ENCODE data around the gene GPD1L. TPM values are rescaled to one million over a fixed set of nuclear protein-coding genes. Genes with fewer than 3 reads are reported as not detected.
A peak's percentile ranks its signal among the peaks of the same experiment; 100 is the strongest.

GPD1L gene
- total and polyA plus RNA-seq, 2 of the 13 experiments (the other 11 are each of a cell fraction or from before 2014, with no cell fraction given), result 4.9 to 13.7 TPM

DNA sequence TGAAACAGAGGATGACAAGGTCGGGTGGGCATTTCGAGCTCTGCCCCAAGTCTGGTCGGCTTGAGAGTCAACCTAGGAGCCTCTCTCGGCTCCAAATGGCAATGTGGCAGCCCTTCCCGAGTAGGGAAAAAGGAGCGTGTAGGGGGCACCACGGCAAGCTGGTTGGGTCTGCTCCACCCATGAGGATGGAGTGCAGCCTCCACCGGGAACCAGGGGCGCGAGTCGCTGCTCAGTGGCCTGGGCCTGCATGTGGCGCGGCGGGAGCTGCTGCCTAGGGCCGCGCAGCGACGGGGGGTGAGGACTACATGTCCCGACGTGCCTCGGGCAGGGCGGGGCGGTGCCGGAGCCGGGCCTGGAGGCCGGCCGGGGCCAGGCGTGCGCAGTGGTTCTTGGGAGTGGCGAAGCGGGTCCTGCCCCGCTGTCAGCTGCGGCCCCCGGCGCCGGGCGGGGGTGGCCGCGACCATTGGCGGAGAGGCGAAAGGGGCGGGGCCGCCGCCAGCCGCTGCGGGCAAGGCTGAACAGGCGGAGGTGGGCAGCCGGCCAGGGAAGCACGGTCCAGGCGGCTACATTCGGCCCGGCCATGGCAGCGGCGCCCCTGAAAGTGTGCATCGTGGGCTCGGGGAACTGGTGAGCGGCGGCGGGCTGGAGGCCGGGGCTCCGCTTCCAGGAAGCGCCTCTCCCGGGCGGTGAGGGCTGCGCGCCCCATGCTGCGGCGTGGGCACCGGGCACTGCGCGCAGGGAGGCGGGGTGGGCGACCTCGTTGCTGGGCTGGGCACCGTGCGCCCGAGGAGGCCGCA is at the start of gene GPD1L (continued):
- TF ChIP-seq, protein P1, sequence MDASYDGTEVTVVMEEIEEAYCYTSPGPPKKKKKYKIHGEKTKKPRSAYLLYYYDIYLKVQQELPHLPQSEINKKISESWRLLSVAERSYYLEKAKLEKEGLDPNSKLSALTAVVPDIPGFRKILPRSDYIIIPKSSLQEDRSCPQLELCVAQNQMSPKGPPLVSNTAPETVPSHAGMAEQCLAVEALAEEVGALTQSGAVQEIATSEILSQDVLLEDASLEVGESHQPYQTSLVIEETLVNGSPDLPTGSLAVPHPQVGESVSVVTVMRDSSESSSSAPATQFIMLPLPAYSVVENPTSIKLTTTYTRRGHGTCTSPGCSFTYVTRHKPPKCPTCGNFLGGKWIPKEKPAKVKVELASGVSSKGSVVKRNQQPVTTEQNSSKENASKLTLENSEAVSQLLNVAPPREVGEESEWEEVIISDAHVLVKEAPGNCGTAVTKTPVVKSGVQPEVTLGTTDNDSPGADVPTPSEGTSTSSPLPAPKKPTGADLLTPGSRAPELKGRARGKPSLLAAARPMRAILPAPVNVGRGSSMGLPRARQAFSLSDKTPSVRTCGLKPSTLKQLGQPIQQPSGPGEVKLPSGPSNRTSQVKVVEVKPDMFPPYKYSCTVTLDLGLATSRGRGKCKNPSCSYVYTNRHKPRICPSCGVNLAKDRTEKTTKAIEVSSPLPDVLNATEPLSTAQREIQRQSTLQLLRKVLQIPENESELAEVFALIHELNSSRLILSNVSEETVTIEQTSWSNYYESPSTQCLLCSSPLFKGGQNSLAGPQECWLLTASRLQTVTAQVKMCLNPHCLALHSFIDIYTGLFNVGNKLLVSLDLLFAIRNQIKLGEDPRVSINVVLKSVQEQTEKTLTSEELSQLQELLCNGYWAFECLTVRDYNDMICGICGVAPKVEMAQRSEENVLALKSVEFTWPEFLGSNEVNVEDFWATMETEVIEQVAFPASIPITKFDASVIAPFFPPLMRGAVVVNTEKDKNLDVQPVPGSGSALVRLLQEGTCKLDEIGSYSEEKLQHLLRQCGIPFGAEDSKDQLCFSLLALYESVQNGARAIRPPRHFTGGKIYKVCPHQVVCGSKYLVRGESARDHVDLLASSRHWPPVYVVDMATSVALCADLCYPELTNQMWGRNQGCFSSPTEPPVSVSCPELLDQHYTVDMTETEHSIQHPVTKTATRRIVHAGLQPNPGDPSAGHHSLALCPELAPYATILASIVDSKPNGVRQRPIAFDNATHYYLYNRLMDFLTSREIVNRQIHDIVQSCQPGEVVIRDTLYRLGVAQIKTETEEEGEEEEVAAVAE (CRISPR knock-in tag; IDR thresholded peaks at IDR 0.05; ENCODE audit: borderline replicate concordance), result peak; percentile 45; the same call in 1 of the 2 replicates
- TF ChIP-seq, protein P2, sequence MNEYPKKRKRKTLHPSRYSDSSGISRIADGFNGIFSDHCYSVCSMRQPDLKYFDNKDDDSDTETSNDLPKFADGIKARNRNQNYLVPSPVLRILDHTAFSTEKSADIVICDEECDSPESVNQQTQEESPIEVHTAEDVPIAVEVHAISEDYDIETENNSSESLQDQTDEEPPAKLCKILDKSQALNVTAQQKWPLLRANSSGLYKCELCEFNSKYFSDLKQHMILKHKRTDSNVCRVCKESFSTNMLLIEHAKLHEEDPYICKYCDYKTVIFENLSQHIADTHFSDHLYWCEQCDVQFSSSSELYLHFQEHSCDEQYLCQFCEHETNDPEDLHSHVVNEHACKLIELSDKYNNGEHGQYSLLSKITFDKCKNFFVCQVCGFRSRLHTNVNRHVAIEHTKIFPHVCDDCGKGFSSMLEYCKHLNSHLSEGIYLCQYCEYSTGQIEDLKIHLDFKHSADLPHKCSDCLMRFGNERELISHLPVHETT (CRISPR knock-in tag; conservative IDR thresholded peaks at IDR 0.05), result no peak; the same call in 1 of the 2 replicates
- peak; percentile 45; the same call in 1 of the 2 replicates for TF ChIP-seq ESRRA (CRISPR knock-in tag; IDR thresholded peaks at IDR 0.05; ENCODE audit: low read depth)
- TF ChIP-seq, protein P3, sequence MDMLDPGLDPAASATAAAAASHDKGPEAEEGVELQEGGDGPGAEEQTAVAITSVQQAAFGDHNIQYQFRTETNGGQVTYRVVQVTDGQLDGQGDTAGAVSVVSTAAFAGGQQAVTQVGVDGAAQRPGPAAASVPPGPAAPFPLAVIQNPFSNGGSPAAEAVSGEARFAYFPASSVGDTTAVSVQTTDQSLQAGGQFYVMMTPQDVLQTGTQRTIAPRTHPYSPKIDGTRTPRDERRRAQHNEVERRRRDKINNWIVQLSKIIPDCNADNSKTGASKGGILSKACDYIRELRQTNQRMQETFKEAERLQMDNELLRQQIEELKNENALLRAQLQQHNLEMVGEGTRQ (IDR thresholded peaks at IDR 0.05; ENCODE audit: low read depth, low read length), result no peak
- TF ChIP-seq, protein P3 (CRISPR knock-in tag; IDR thresholded peaks at IDR 0.05; ENCODE audit: borderline replicate concordance), result no peak; the same call in 1 of the 2 replicates
- TF ChIP-seq MLLT10 (CRISPR knock-in tag; IDR thresholded peaks at IDR 0.05), result no peak
- TF ChIP-seq NFYB (CRISPR knock-in tag; IDR thresholded peaks at IDR 0.05), result peak; percentile 54; the same call in 1 of the 2 replicates
- peak; percentile 70; the same call in 1 of the 2 replicates for TF ChIP-seq MAF1 (CRISPR knock-in tag; IDR thresholded peaks at IDR 0.05; ENCODE audit: borderline replicate concordance)
- TF ChIP-seq, protein P4, sequence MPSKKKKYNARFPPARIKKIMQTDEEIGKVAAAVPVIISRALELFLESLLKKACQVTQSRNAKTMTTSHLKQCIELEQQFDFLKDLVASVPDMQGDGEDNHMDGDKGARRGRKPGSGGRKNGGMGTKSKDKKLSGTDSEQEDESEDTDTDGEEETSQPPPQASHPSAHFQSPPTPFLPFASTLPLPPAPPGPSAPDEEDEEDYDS (CRISPR knock-in tag; IDR thresholded peaks at IDR 0.05), result no peak; the same call in 1 of the 2 replicates
- TF ChIP-seq, protein P5, sequence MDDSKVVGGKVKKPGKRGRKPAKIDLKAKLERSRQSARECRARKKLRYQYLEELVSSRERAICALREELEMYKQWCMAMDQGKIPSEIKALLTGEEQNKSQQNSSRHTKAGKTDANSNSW (CRISPR knock-in tag; IDR thresholded peaks at IDR 0.05; ENCODE audit: borderline replicate concordance), result no peak
- peak; percentile 36; the same call in 1 of the 2 replicates for TF ChIP-seq FOXK1 (CRISPR knock-in tag; IDR thresholded peaks at IDR 0.05; ENCODE audit: borderline replicate concordance, low read depth)
- TF ChIP-seq, protein P6, sequence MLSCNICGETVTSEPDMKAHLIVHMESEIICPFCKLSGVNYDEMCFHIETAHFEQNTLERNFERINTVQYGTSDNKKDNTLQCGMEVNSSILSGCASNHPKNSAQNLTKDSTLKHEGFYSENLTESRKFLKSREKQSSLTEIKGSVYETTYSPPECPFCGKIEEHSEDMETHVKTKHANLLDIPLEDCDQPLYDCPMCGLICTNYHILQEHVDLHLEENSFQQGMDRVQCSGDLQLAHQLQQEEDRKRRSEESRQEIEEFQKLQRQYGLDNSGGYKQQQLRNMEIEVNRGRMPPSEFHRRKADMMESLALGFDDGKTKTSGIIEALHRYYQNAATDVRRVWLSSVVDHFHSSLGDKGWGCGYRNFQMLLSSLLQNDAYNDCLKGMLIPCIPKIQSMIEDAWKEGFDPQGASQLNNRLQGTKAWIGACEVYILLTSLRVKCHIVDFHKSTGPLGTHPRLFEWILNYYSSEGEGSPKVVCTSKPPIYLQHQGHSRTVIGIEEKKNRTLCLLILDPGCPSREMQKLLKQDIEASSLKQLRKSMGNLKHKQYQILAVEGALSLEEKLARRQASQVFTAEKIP (CRISPR knock-in tag; IDR thresholded peaks at IDR 0.05; ENCODE audit: borderline replicate concordance), result no peak
- no peak; the same call in 1 of the 2 replicates for TF ChIP-seq ZNF607 (CRISPR knock-in tag; IDR thresholded peaks at IDR 0.05; ENCODE audit: borderline replicate concordance)
- TF ChIP-seq ZNF350 (CRISPR knock-in tag; IDR thresholded peaks at IDR 0.05; ENCODE audit: borderline replicate concordance, low read depth), result no peak
- TF ChIP-seq SRF (IDR thresholded peaks at IDR 0.05; ENCODE audit: low read depth, low read length), result no peak
- no peak for TF ChIP-seq RORA (CRISPR knock-in tag; IDR thresholded peaks at IDR 0.05)
